Measurements from ENCODE around the gene SDHA. TPM values are rescaled to one million over a fixed set of nuclear protein-coding genes. Genes with fewer than 3 reads are reported as not detected.

The SDHA gene
- total RNA-seq, 1 donor from 2014 or later = 88.5 TPM

GRCh38 chr5:204462-204861, 13.7 kb upstream of the SDHA start:
- peaks cover 9% of the 10 kb centered on the region for H3K36me3 Mint-ChIP-seq (ENCODE audit: insufficient read depth)
- H3K27me3 Mint-ChIP-seq = no peaks in the 10 kb centered on the region
- peaks cover 5% of the 10 kb centered on the region for H3K4me1 Mint-ChIP-seq (ENCODE audit: low read depth)
- H3K27ac Mint-ChIP-seq = no peak overlapping the region
- no peaks in the 10 kb centered on the region for H3K9me3 Mint-ChIP-seq (ENCODE audit: low read depth)
- TF ChIP-seq CTCF (IDR thresholded peaks at IDR 0.05; ENCODE audit: unreplicated experiment) = no peak
- no peak overlapping the region for H3K4me3 Mint-ChIP-seq (ENCODE audit: low read depth)
- no peak for DNase-seq (ENCODE audit: low spot score, unreplicated experiment)

GRCh38 chr5:204966-205670, 13.0 kb upstream of the SDHA start:
- Mint-ChIP-seq H3K27me3 (no peaks in the 10 kb centered on the region), H3K36me3 (ENCODE audit: insufficient read depth) (peaks cover 9% of the 10 kb centered on the region), H3K4me1 (ENCODE audit: low read depth) (peaks cover 7% of the 10 kb centered on the region), H3K4me3 (ENCODE audit: low read depth) (no peak overlapping the region), H3K27ac (no peak overlapping the region), H3K9me3 (ENCODE audit: low read depth) (no peaks in the 10 kb centered on the region)
- no peak for TF ChIP-seq CTCF (IDR thresholded peaks at IDR 0.05; ENCODE audit: unreplicated experiment)
- DNase-seq (ENCODE audit: low spot score, unreplicated experiment) = no peak

GRCh38 chr5:206406-206805, 11.7 kb upstream of the SDHA start:
- Mint-ChIP-seq H3K27ac (no peak overlapping the region), H3K27me3 (no peaks in the 10 kb centered on the region), H3K9me3 (ENCODE audit: low read depth) (no peaks in the 10 kb centered on the region), H3K36me3 (ENCODE audit: insufficient read depth) (peaks cover 9% of the 10 kb centered on the region), H3K4me3 (ENCODE audit: low read depth) (no peak overlapping the region), H3K4me1 (ENCODE audit: low read depth) (peaks cover 10% of the 10 kb centered on the region)
- DNase-seq (ENCODE audit: low spot score, unreplicated experiment) = no peak
- TF ChIP-seq CTCF (IDR thresholded peaks at IDR 0.05; ENCODE audit: unreplicated experiment) = no peak

DNA sequence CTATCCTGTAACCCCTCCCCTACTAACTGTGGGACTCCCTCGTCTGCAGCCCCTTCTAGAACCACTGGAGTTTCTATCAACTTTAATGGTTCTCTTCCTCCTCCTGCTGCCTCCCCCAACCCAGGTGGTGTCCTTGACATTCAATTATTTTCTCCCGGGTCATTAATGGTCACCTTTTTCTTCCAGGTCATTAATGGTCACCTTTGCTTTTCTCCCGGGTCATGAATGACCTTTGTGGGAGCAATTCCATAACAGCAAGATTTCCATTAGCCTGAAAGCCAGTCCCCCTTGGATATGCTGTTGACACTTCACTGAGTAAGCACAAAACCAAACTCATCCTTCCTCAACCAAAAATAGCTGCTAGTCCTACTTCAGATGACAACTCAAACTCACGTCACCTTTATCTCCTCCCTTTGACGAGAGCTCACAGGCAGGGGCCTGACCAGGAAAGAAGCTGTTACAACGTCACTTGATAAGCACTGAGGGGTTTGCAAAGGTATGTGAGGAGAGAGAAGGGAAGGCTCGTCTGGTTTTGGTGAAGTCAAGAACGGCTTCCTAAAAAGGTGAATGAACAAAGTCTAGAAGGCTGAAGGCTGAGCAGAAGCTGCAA, 11.1 kb upstream of the SDHA start:
- DNase-seq (ENCODE audit: low spot score, unreplicated experiment) = no peak
- Mint-ChIP-seq H3K27ac (no peak overlapping the region), H3K9me3 (ENCODE audit: low read depth) (no peaks in the 10 kb centered on the region), H3K27me3 (no peaks in the 10 kb centered on the region), H3K4me1 (ENCODE audit: low read depth) (peaks cover 10% of the 10 kb centered on the region), H3K36me3 (ENCODE audit: insufficient read depth) (peaks cover 9% of the 10 kb centered on the region), H3K4me3 (ENCODE audit: low read depth) (no peak overlapping the region)
- TF ChIP-seq CTCF (IDR thresholded peaks at IDR 0.05; ENCODE audit: unreplicated experiment) = no peak

- Mint-ChIP-seq H3K27me3 (no peaks in the 10 kb centered on the region), H3K27ac (no peak overlapping the region), H3K9me3 (ENCODE audit: low read depth) (no peaks in the 10 kb centered on the region), H3K4me3 (ENCODE audit: low read depth) (no peak overlapping the region), H3K4me1 (ENCODE audit: low read depth) (peaks cover 10% of the 10 kb centered on the region), H3K36me3 (ENCODE audit: insufficient read depth) (peaks cover 8% of the 10 kb centered on the region)
- TF ChIP-seq CTCF (IDR thresholded peaks at IDR 0.05; ENCODE audit: unreplicated experiment) = no peak
- no peak for DNase-seq (ENCODE audit: low spot score, unreplicated experiment)
These were observed 10.5 kb upstream of the SDHA start for GRCh38 chr5:207599-207998.
